Measurements from ENCODE around the gene FOS. TPM values are rescaled to one million over a fixed set of nuclear protein-coding genes. Genes with fewer than 3 reads are reported as not detected.

The FOS gene
- total RNA-seq, 1 donor from 2014 or later, result 32.9 TPM

DNA sequence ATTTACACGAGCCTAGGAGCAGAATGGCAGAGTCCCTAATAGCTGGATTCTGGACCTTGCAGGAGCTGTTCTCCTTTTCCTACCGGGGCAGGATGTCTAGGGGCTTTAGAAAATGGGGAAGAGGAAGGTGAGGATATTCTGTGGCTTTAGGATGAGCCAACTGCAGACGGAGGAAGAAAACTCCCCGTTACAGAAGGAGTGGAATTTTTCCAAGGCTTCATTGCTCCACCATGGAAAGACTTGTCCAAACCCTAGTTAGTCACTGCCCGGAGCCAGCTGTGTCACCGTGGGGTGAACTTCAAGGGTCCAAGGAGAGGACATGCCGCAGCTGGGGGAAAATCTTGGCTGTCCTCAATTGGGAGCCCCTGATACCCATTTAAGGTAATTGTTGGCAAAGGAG is 41.6 kb downstream of the FOS start:
- H3K4me1 ChIP-seq, result no peaks in the 10 kb centered on the region
- no peak for DNase-seq (ENCODE audit: low spot score)
- Mint-ChIP-seq H3K4me3 (no peak overlapping the region), H3K27me3 (ENCODE audit: insufficient read depth, low read depth) (peaks cover 2% of the 10 kb centered on the region), H3K36me3 (no peaks in the 10 kb centered on the region), H3K4me1 (no peaks in the 10 kb centered on the region), H3K27ac (no peak overlapping the region), H3K9me3 (no peaks in the 10 kb centered on the region)
- H2AFZ ChIP-seq (replicated peaks), result no peak overlapping the region
- no peak overlapping the region for H3K9ac ChIP-seq
- H3K9me3 ChIP-seq (ENCODE audit: low read depth), result no peaks in the 10 kb centered on the region
- no peak overlapping the region for H3K4me3 ChIP-seq
- H3K27me3 ChIP-seq, result no peaks in the 10 kb centered on the region
- H3K4me2 ChIP-seq, result no peak overlapping the region
- H4K20me1 ChIP-seq (ENCODE audit: low read depth), result no peaks in the 10 kb centered on the region
- H3K79me2 ChIP-seq (ENCODE audit: low read depth), result no peaks in the 10 kb centered on the region
- H3F3A ChIP-seq (ENCODE audit: low read depth), result no peaks in the 10 kb centered on the region
- TF ChIP-seq, protein P1, sequence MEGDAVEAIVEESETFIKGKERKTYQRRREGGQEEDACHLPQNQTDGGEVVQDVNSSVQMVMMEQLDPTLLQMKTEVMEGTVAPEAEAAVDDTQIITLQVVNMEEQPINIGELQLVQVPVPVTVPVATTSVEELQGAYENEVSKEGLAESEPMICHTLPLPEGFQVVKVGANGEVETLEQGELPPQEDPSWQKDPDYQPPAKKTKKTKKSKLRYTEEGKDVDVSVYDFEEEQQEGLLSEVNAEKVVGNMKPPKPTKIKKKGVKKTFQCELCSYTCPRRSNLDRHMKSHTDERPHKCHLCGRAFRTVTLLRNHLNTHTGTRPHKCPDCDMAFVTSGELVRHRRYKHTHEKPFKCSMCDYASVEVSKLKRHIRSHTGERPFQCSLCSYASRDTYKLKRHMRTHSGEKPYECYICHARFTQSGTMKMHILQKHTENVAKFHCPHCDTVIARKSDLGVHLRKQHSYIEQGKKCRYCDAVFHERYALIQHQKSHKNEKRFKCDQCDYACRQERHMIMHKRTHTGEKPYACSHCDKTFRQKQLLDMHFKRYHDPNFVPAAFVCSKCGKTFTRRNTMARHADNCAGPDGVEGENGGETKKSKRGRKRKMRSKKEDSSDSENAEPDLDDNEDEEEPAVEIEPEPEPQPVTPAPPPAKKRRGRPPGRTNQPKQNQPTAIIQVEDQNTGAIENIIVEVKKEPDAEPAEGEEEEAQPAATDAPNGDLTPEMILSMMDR (IDR thresholded peaks at IDR 0.05), result no peak
- TF ChIP-seq EZH2 (IDR thresholded peaks at IDR 0.05), result no peak
- no peak for TF ChIP-seq EZH2phosphoT487 (IDR thresholded peaks at IDR 0.05)
- H3K27ac ChIP-seq, result no peak overlapping the region
- H3K36me3 ChIP-seq, result no peaks in the 10 kb centered on the region

DNA sequence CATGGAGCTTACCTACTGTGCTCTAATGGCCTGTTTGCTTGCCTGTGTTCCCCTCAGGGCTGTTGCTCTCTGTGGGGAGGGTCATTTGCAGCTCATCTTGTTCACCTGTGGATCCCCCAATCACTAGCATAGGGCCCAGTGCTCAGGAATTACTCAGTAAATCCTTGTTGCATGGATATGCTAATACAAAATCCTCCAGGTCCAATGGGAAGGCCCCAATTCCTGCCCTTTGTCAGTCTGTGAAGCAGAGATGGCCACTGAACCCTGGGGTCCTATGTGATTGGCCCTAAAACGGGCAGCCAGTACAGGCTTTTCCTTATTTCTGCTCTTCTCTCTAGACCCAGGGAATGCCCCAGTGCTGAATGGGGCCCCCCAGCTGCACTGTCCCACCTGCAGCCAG is 44.1 kb downstream of the FOS start:
- Histone ChIP-seq H3K79me2 (ENCODE audit: low read depth) (no peaks in the 10 kb centered on the region), H2AFZ (replicated peaks) (no peak overlapping the region), H3K27me3 (no peaks in the 10 kb centered on the region), H3K9me3 (ENCODE audit: low read depth) (no peaks in the 10 kb centered on the region), H3K36me3 (no peaks in the 10 kb centered on the region), H3K9ac (no peak overlapping the region), H3K4me2 (no peak overlapping the region), H4K20me1 (ENCODE audit: low read depth) (no peaks in the 10 kb centered on the region), H3K4me1 (no peaks in the 10 kb centered on the region), H3K4me3 (no peak overlapping the region), H3F3A (ENCODE audit: low read depth) (no peaks in the 10 kb centered on the region), H3K27ac (no peak overlapping the region)
- DNase-seq (ENCODE audit: low spot score), result peak; percentile 35
- Mint-ChIP-seq H3K27me3 (ENCODE audit: insufficient read depth, low read depth) (peaks cover 2% of the 10 kb centered on the region), H3K4me3 (no peak overlapping the region), H3K4me1 (no peaks in the 10 kb centered on the region), H3K36me3 (no peaks in the 10 kb centered on the region), H3K9me3 (no peaks in the 10 kb centered on the region), H3K27ac (no peak overlapping the region)
- TF ChIP-seq, protein P1 (IDR thresholded peaks at IDR 0.05), result no peak
- TF ChIP-seq EZH2 (IDR thresholded peaks at IDR 0.05) (no peak), EZH2phosphoT487 (IDR thresholded peaks at IDR 0.05) (no peak)

DNA sequence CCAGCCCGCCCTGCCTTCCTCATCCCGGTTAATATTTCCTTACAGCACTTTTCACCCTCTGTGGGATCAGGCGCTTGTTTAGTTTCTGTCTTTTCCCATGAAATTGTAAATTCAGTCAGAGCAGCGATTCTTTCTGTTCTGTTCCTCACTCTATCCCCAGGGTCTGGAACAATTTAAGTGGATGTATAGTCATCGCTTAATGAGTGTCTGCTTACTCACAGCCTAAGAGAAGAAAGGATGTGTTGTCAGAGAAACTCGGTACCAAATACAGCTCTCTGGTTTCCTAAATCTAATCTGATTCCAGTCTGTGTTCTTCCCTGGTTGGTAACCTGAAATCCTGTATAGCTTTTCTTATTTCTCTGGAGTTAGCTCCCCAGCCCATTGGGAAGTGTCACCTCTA is 44.9 kb downstream of the FOS start:
- Mint-ChIP-seq H3K27me3 (ENCODE audit: insufficient read depth, low read depth) (peaks cover 2% of the 10 kb centered on the region), H3K9me3 (no peaks in the 10 kb centered on the region), H3K36me3 (no peaks in the 10 kb centered on the region), H3K4me3 (no peak overlapping the region), H3K27ac (no peak overlapping the region), H3K4me1 (no peaks in the 10 kb centered on the region)
- no peak overlapping the region for H3K4me3 ChIP-seq
- H3K36me3 ChIP-seq, result no peaks in the 10 kb centered on the region
- H3F3A ChIP-seq (ENCODE audit: low read depth), result no peaks in the 10 kb centered on the region
- H2AFZ ChIP-seq (replicated peaks), result no peak overlapping the region
- H3K4me2 ChIP-seq, result no peak overlapping the region
- no peak for DNase-seq (ENCODE audit: low spot score)
- TF ChIP-seq, protein P1 (IDR thresholded peaks at IDR 0.05), result no peak
- no peak for TF ChIP-seq EZH2 (IDR thresholded peaks at IDR 0.05)
- no peak for TF ChIP-seq EZH2phosphoT487 (IDR thresholded peaks at IDR 0.05)
- H3K9me3 ChIP-seq (ENCODE audit: low read depth), result no peaks in the 10 kb centered on the region
- no peaks in the 10 kb centered on the region for H3K79me2 ChIP-seq (ENCODE audit: low read depth)
- H3K27ac ChIP-seq, result no peak overlapping the region
- no peaks in the 10 kb centered on the region for H3K27me3 ChIP-seq
- H3K4me1 ChIP-seq, result no peaks in the 10 kb centered on the region
- no peak overlapping the region for H3K9ac ChIP-seq
- H4K20me1 ChIP-seq (ENCODE audit: low read depth), result no peaks in the 10 kb centered on the region

Measured in neural progenitor cell (in vitro differentiated cells).